ENCODE data around the gene C1QL4.
"Not testable (repeated sequence)": the region's sequence is repeated elsewhere in the genome, so short reads cannot be mapped to it uniquely, and the experiment has no call there.

Gene C1QL4

GRCh38 chr12:49293056-49293956 lies 43.7 kb downstream of the C1QL4 start:
- WGBS, 2 experiments = 27 to 33% methylated on average over 18 of the region's 18 CpGs
- Histone ChIP-seq H3K9me3 (ENCODE audit: control insufficient read depth, low read length) (no peaks in the 10 kb centered on the region), H3K4me3 (ENCODE audit: insufficient read depth, low read depth, low read length) (no peak overlapping the region), H3K27ac (ENCODE audit: insufficient read depth, low read depth, low read length, poor library complexity, severe bottlenecking) (no peak overlapping the region), H3K36me3 (ENCODE audit: control insufficient read depth, insufficient read depth, low read length) (no peaks in the 10 kb centered on the region), H3K27me3 (ENCODE audit: control insufficient read depth, insufficient read depth, low read length, poor library complexity, severe bottlenecking) (peaks cover 67% of the 10 kb centered on the region), H3K4me1 (ENCODE audit: control insufficient read depth, insufficient read depth, low read length) (peaks cover 24% of the 10 kb centered on the region)

GRCh38 chr12:49292729-49293055 lies 44.3 kb downstream of the C1QL4 start:
- Histone ChIP-seq H3K27me3 (ENCODE audit: control insufficient read depth, insufficient read depth, low read length, poor library complexity, severe bottlenecking) (peaks cover 66% of the 10 kb centered on the region), H3K9me3 (ENCODE audit: control insufficient read depth, low read length) (no peaks in the 10 kb centered on the region), H3K4me3 (ENCODE audit: insufficient read depth, low read depth, low read length) (no peak overlapping the region), H3K27ac (ENCODE audit: insufficient read depth, low read depth, low read length, poor library complexity, severe bottlenecking) (no peak overlapping the region), H3K36me3 (ENCODE audit: control insufficient read depth, insufficient read depth, low read length) (no peaks in the 10 kb centered on the region), H3K4me1 (ENCODE audit: control insufficient read depth, insufficient read depth, low read length) (peaks cover 24% of the 10 kb centered on the region)
- WGBS, 2 experiments = 69 to 77% methylated on average over 7 of the region's 7 CpGs

GRCh38 chr12:49288922-49289555 lies 47.9 kb downstream of the C1QL4 start:
- 87 to 90% methylated on average over 9 of the region's 9 CpGs for WGBS, 2 experiments

GRCh38 chr12:49288412-49288853 lies 48.6 kb downstream of the C1QL4 start:
- H3K36me3 ChIP-seq (ENCODE audit: control insufficient read depth, insufficient read depth, low read length) = no peaks in the 10 kb centered on the region
- peaks cover 23% of the 10 kb centered on the region for H3K27me3 ChIP-seq (ENCODE audit: control insufficient read depth, insufficient read depth, low read length, poor library complexity, severe bottlenecking)
- H3K9me3 ChIP-seq (ENCODE audit: control insufficient read depth, low read length) = no peaks in the 10 kb centered on the region
- H3K27ac ChIP-seq (ENCODE audit: insufficient read depth, low read depth, low read length, poor library complexity, severe bottlenecking) = no peak overlapping the region
- H3K4me3 ChIP-seq (ENCODE audit: insufficient read depth, low read depth, low read length) = no peak overlapping the region
- WGBS, 2 experiments = 21 to 23% methylated on average over 11 of the region's 11 CpGs
- H3K4me1 ChIP-seq (ENCODE audit: control insufficient read depth, insufficient read depth, low read length) = no peaks in the 10 kb centered on the region

More at GRCh38 chr12:49288922-49289555, 47.9 kb downstream of the C1QL4 start:
- H3K36me3 ChIP-seq (ENCODE audit: control insufficient read depth, insufficient read depth, low read length) = no peaks in the 10 kb centered on the region
- H3K27me3 ChIP-seq (ENCODE audit: control insufficient read depth, insufficient read depth, low read length, poor library complexity, severe bottlenecking) = peaks cover 29% of the 10 kb centered on the region
- peaks cover 4% of the 10 kb centered on the region for H3K4me1 ChIP-seq (ENCODE audit: control insufficient read depth, insufficient read depth, low read length)
- no peak overlapping the region for H3K27ac ChIP-seq (ENCODE audit: insufficient read depth, low read depth, low read length, poor library complexity, severe bottlenecking)
- no peaks in the 10 kb centered on the region for H3K9me3 ChIP-seq (ENCODE audit: control insufficient read depth, low read length)
- H3K4me3 ChIP-seq (ENCODE audit: insufficient read depth, low read depth, low read length) = no peak overlapping the region

GRCh38 chr12:49287876-49288275 lies 49.1 kb downstream of the C1QL4 start:
- Histone ChIP-seq H3K4me3 (ENCODE audit: insufficient read depth, low read depth, low read length) (no peak overlapping the region), H3K4me1 (ENCODE audit: control insufficient read depth, insufficient read depth, low read length) (no peaks in the 10 kb centered on the region), H3K36me3 (ENCODE audit: control insufficient read depth, insufficient read depth, low read length) (no peaks in the 10 kb centered on the region), H3K27ac (ENCODE audit: insufficient read depth, low read depth, low read length, poor library complexity, severe bottlenecking) (no peak overlapping the region), H3K27me3 (ENCODE audit: control insufficient read depth, insufficient read depth, low read length, poor library complexity, severe bottlenecking) (peaks cover 18% of the 10 kb centered on the region), H3K9me3 (ENCODE audit: control insufficient read depth, low read length) (no peaks in the 10 kb centered on the region)
- WGBS, 2 experiments = 64 to 68% methylated on average over 6 of the region's 6 CpGs

GRCh38 chr12:49284672-49285071 lies 52.3 kb downstream of the C1QL4 start:
- H3K27ac ChIP-seq (ENCODE audit: insufficient read depth, low read depth, low read length, poor library complexity, severe bottlenecking) = no peak overlapping the region
- H3K36me3 ChIP-seq (ENCODE audit: control insufficient read depth, insufficient read depth, low read length) = no peaks in the 10 kb centered on the region
- H3K9me3 ChIP-seq (ENCODE audit: control insufficient read depth, low read length) = no peaks in the 10 kb centered on the region
- no peak overlapping the region for H3K4me3 ChIP-seq (ENCODE audit: insufficient read depth, low read depth, low read length)
- peaks cover 6% of the 10 kb centered on the region for H3K27me3 ChIP-seq (ENCODE audit: control insufficient read depth, insufficient read depth, low read length, poor library complexity, severe bottlenecking)
- H3K4me1 ChIP-seq (ENCODE audit: control insufficient read depth, insufficient read depth, low read length) = peaks cover 14% of the 10 kb centered on the region
- WGBS, 2 experiments = 92 to 95% methylated on average over 4 of the region's 4 CpGs

- no peak overlapping the region for H3K4me3 ChIP-seq (ENCODE audit: insufficient read depth, low read depth, low read length)
- no peak overlapping the region for H3K27ac ChIP-seq (ENCODE audit: insufficient read depth, low read depth, low read length, poor library complexity, severe bottlenecking)
- no peaks in the 10 kb centered on the region for H3K9me3 ChIP-seq (ENCODE audit: control insufficient read depth, low read length)
- H3K36me3 ChIP-seq (ENCODE audit: control insufficient read depth, insufficient read depth, low read length) = no peaks in the 10 kb centered on the region
- H3K27me3 ChIP-seq (ENCODE audit: control insufficient read depth, insufficient read depth, low read length, poor library complexity, severe bottlenecking) = peaks cover 6% of the 10 kb centered on the region
- WGBS, 2 experiments = 91 to 92% methylated on average over 25 of the region's 25 CpGs
- H3K4me1 ChIP-seq (ENCODE audit: control insufficient read depth, insufficient read depth, low read length) = peaks cover 16% of the 10 kb centered on the region
Measured at GRCh38 chr12:49283541-49284429, 53.2 kb downstream of the C1QL4 start.

- H3K4me3 ChIP-seq (ENCODE audit: insufficient read depth, low read depth, low read length); H3K27ac ChIP-seq (ENCODE audit: insufficient read depth, low read depth, low read length, poor library complexity, severe bottlenecking); H3K27me3 ChIP-seq (ENCODE audit: control insufficient read depth, insufficient read depth, low read length, poor library complexity, severe bottlenecking); H3K9me3 ChIP-seq (ENCODE audit: control insufficient read depth, low read length); H3K36me3 ChIP-seq (ENCODE audit: control insufficient read depth, insufficient read depth, low read length): not testable (repeated sequence)
- H3K4me1 ChIP-seq (ENCODE audit: control insufficient read depth, insufficient read depth, low read length) = peaks cover 16% of the 10 kb centered on the region
- 75 to 82% methylated on average over 2 of the region's 6 CpGs for WGBS, 2 experiments
Measured at GRCh38 chr12:49282740-49283375, 54.1 kb downstream of the C1QL4 start.
